Left colon (tissue), 2 donors: ENCODE data around the gene PRKAR2A. TPM values are rescaled to one million over a fixed set of nuclear protein-coding genes. Genes with fewer than 3 reads are reported as not detected.
"Not testable (repeated sequence)": the region's sequence is repeated elsewhere in the genome, so short reads cannot be mapped to it uniquely, and the experiment has no call there.

Experiments used
- ATAC-seq: fragments of 200-7000 bp; cut with Tn5 transposase; one replicate; pipeline ENCODE4 v1.9.1; 2020; ENCODE audit warnings: mild to moderate bottlenecking, moderate library complexity
- DNase-seq, 2 donors: peaks; one replicate each; pipeline ENCODE4 v3.0.0-alpha.2; 2020
- intact Hi-C, 2 donors: fragments of 100-400 bp; cut with DNase I in 1 of 2; cut with micrococcal nuclease in 1 of 2; formaldehyde crosslinking; loops; one replicate each; pipeline versions ENCODE4 v1.11.2 to v1.14.0; 2022; cut with DNase I, micrococcal nuclease
- total RNA-seq, 2 donors: library from RNA; stranded (reverse); fragmentation: NEBNext Ultra II Directional; extraction: Animal tissue kit (Norgen Biotek cat#: 25700); gene quantifications; one replicate each; pipeline ENCODE4 v1.2.1, GENCODE V29; 2021
- donor health status: DM: no; HTN: no; CAD: no.
- donor health status: DM: yes; HTN: yes; CAD: no.

PRKAR2A gene
- total RNA-seq, 2 donors from 2014 or later: 68.1 to 75.4 TPM

- peak; percentile 74 for ATAC-seq
- DNase-seq: peak; percentile 90 to 93
- intact Hi-C loops: no loop called here
Measured at GRCh38 chr3:48847053-48847503, 596 bp downstream of the PRKAR2A start.

- intact Hi-C loops: no loop called here
- ATAC-seq (no peak), DNase-seq (no peak)
Measured at GRCh38 chr3:48845170-48845569, 2.5 kb downstream of the PRKAR2A start.

GRCh38 chr3:48837163-48837562 lies 10.5 kb downstream of the PRKAR2A start:
- no peak for DNase-seq
- ATAC-seq: no peak
- intact Hi-C loops: no loop called here

- no peak for ATAC-seq
- no peak for DNase-seq
- intact Hi-C loops: no loop called here
Measured at GRCh38 chr3:48835650-48836366, 11.9 kb downstream of the PRKAR2A start.

- no peak for DNase-seq
- intact Hi-C loops: no loop called here
- no peak for ATAC-seq
Measured at GRCh38 chr3:48832684-48833083, 15.0 kb downstream of the PRKAR2A start.

GRCh38 chr3:48830715-48831114 lies 17.0 kb downstream of the PRKAR2A start:
- intact Hi-C loops: no loop called here
- DNase-seq (no peak), ATAC-seq (no peak)

- ATAC-seq, DNase-seq, intact Hi-C loops: not testable (repeated sequence)
Measured at GRCh38 chr3:48829525-48829924, 18.1 kb downstream of the PRKAR2A start.

GRCh38 chr3:48827874-48828273 lies 19.8 kb downstream of the PRKAR2A start:
- intact Hi-C loops, DNase-seq, ATAC-seq: not testable (repeated sequence)

- DNase-seq (no peak), ATAC-seq (no peak)
- intact Hi-C loops: no loop called here
Measured at GRCh38 chr3:48826451-48826850, 21.2 kb downstream of the PRKAR2A start.

- ATAC-seq (no peak), DNase-seq (no peak)
- intact Hi-C loops: no loop called here
Measured at GRCh38 chr3:48820612-48821324, 26.9 kb downstream of the PRKAR2A start.

GRCh38 chr3:48819234-48820221 lies 28.1 kb downstream of the PRKAR2A start:
- intact Hi-C loops: no loop called here
- ATAC-seq: no peak
- no peak for DNase-seq

GRCh38 chr3:48811524-48811923 lies 36.1 kb downstream of the PRKAR2A start:
- intact Hi-C loops: no loop called here
- ATAC-seq (no peak), DNase-seq (no peak)

- ATAC-seq (no peak), DNase-seq (no peak)
- intact Hi-C loops: no loop called here
Measured at GRCh38 chr3:48804930-48805329, 42.7 kb downstream of the PRKAR2A start.

- DNase-seq, ATAC-seq, intact Hi-C loops: not testable (repeated sequence)
Measured at GRCh38 chr3:48800831-48801230, 46.8 kb downstream of the PRKAR2A start.

- intact Hi-C loops: no loop called here
- ATAC-seq (peak; percentile 88), DNase-seq (peak; percentile 51 to 60)
Measured at GRCh38 chr3:48798998-48799397, 48.7 kb downstream of the PRKAR2A start.

GRCh38 chr3:48797626-48798025 lies 50.0 kb downstream of the PRKAR2A start:
- no peak for DNase-seq
- ATAC-seq: no peak
- intact Hi-C loops: no loop called here

GRCh38 chr3:48795997-48796732 lies 51.5 kb downstream of the PRKAR2A start:
- peak in 1 of 2 donors; percentile 58 for DNase-seq
- ATAC-seq: peak; percentile 61
- intact Hi-C loops: no loop called here

GRCh38 chr3:48793484-48793883 lies 54.2 kb downstream of the PRKAR2A start:
- DNase-seq, intact Hi-C loops, ATAC-seq: not testable (repeated sequence)
